DMS79 (cell line): Measurements from ENCODE around the gene CENPX.

Source experiments
- DNase-seq: peaks from one replicate; lab custom pipeline; 2025; lab: John Stamatoyannopoulos, UW

CENPX gene

DNA sequence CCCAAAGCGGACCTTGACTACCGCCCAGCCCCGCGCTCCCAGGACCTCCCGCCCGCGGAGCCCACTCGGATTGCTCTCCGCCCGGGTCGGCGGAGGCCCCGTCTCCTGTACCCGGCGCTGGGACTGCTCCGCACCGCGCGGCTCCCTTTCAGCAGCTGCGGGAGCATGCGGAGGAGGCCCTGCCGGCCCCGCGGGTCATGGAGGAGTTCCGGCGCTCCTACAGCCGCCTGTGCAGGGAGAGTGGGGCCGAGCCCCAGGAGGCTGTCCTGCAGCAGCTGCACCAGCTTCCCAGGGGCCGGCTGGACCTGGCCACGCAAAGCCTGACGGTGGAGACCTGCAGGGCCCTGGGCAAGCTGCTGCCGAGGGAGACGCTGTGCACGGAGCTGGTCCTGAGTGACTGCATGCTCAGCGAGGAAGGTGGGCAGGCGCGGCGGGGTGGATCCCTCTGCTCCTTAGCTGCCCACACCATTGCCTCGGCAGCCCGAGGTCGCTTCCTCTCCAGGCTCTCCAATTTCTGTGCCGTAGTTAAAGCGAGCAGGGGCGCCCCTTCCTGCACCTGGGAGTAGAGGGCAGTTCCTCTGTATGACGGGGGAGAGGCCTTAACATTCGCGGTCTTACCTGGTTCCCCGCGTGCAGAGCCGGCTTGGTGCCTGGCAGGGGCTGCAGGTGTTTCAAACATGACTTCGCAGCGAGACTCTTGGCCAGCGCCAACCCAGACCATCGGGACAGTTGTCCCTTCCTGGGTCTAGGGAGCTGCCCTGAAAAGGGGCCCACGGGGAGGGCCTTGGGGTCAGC lies 966 bp upstream of the CENPX start:
- no peak for DNase-seq

DNA sequence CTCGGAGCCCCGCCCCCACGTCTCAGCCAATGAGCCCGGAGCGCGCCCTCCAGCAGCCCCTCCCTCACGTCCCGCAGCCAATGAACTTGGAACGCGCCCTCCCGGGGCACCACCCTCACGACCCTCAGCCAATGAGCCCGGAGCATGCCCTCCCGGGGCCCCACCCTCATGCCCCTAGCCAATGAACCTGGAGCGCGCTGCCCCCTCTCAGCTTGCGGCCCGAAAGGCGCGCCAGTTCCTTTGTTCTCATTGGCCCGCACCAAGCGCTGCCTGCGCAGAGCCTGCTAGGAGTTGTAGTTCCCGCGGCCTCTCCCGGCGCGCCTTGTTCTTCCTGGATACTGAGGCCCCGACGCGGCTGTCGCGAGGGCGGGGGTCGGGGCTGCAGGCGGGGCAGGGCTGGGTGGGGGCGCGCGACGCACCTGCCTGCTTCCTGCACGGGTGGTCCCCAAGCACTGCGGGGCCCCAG lies 336 bp upstream of the CENPX start, which contains the start of gene LRRC45:
TSS of gene LRRC45 (plus strand) at position 325 of the 466 bp plus-strand sequence. CDS start 339 bp downstream, outside the sequence.
- peak; percentile 91 for DNase-seq

DNA sequence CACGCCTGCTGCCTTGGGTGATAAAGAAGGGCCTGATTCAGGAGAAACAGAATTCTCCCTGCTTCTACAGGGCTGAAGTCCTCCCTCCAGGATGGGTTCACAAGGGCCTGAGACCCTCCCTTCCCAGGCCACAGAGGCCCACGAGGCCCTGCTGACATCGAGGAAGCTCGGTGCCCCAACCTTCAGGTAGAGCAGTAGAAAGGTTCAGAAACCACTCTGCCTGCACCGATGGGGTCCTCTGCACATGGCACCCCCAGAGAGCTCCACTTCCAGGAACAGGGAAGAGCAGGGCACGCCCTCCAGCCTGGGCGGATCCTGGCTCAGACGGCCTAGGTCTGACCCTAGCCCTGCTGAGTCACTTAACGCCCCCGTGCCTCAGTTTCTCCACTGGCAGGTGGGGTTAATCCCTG lies 773 bp downstream of the CENPX start:
- no peak for DNase-seq

DNA sequence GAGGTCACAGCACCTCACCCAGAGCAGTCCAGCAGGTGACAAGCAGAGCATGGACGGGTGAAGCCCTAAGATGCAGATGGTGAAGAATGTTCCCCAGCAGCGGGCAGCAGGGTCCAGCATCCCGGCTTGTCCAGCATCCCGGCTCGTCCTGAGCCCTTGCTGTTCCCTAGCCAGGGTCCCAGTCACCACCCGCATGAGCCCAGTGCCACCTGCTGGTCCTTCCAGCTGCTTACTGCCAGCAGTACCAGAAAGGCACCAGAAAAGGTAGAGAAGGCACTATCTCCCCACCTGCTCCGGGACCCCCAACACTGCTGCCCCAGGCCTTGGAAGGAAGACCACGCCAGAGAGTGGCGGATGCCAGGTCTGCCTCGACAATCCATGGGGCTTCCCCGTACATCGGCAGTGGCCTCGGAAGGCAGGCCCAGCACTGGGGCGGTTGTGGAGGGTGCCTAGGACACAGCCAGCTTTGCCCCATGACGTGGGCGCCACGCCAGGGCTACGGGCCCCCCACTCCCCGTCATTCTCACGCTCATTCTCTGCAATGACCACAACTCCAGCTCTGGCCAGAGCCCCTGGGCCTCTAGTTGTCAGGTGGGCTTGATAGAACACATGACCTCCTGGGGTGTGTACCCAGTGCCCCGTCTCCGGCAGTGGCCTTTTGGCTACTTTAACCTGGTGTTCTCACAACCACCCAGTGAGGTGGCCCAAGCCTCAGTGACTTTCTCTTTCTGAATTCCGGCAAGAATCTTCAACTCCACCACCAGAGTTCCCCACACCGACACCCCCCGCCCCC lies 1.4 kb downstream of the CENPX start:
- no peak for DNase-seq

DNA sequence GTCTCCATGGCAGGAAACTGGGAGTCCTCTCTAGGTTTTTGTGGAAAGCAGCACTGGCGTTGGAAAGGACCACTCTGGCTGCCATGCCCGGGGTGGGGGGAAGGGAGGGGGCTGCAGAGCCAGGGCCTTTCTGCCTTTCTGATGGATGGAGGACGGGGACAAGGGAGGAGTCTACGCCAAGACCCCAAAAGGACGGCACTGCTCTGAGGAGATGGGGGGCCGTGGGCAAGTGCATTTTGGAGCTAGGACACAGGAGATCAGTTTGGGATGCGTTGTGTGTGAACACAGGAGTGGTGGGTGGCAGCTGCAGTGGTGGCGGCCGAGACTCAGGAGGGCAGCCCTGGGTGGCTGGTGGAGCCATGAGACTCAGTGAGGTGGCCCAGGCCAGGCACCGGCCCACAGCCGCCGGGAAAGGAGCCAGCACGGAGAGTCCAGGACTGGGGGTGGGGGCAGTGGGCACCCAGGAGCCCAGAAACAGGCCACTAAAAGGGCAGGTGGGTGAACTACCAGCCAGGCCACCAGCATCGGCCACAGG lies 2.0 kb downstream of the CENPX start:
- DNase-seq: no peak

DNA sequence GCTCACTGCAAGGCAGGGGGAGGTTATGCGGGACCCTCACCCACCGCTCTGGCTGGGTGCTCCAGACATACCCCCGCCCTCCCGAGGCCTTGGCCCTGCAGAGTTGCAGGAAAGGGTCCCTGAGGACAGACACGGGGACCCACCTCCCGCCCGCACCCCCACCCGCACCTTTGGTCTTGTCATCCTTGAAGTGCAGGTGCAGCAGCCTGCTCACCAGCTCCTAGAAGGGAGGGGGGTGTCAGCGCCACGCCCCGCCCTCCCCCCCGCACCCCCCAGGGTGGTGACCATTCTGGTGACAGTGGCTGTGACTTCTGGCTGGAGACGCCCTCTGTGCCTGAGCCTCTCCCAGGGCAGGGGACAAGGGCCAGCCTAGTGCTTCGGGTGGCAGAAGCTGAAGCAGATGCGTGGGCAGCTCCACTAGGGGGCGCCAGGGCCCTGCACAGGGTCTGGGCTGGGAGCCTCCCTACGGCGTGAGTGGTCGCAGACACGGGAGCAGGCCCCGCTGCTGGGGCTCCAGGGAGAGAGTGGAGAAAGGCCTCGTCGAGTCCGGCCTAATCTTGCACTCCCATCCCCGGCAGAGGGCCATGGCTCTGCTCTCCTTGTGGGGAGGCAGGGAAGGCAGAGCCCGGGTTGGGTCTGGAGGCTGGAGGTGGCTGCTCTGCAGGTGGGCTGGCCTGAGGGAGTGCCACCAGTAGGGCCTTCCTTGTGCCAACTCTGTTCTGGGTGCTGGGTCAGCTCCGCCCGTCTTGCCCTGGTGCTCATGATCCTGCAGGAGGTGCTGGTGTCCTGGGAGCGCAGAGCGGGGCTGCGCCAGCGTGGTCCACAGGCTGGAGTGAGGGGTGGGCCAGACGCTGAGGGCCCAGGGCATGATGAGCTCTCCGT lies 2.7 kb downstream of the CENPX start:
- no peak for DNase-seq

DNA sequence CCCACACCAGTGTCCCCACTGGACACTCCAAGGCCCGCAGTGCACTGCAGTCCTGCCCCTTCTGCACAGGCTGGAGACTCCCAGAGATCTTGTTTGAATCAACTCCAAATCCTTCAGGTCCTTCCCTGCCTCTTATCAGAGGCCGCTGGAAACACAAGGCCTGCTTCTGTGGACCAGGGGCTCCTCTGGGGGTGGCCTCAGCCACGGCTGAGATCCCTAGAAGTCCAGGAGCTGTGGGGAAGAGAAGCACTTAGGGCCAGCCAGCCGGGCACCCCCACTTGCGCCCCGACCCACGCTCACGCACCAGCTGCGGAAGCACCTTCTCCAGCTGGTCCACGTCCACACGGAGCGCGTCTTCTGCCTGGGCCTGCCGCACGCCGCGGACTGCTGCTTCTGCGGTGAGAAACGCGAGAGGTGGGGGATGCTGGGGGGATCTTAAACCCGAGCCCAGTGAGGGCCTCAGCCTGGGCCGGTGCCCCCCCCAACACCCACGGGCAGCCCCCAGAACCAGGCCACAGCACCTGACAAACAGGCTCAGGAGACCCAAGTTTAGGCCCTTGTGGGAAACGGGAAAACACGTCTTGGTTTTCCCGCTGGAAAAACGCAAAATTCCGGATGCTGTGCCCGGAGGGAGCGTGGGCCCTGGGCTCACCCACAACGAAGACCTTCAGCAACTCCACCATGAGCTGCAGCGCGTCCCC lies 3.5 kb downstream of the CENPX start:
- DNase-seq: no peak

DNA sequence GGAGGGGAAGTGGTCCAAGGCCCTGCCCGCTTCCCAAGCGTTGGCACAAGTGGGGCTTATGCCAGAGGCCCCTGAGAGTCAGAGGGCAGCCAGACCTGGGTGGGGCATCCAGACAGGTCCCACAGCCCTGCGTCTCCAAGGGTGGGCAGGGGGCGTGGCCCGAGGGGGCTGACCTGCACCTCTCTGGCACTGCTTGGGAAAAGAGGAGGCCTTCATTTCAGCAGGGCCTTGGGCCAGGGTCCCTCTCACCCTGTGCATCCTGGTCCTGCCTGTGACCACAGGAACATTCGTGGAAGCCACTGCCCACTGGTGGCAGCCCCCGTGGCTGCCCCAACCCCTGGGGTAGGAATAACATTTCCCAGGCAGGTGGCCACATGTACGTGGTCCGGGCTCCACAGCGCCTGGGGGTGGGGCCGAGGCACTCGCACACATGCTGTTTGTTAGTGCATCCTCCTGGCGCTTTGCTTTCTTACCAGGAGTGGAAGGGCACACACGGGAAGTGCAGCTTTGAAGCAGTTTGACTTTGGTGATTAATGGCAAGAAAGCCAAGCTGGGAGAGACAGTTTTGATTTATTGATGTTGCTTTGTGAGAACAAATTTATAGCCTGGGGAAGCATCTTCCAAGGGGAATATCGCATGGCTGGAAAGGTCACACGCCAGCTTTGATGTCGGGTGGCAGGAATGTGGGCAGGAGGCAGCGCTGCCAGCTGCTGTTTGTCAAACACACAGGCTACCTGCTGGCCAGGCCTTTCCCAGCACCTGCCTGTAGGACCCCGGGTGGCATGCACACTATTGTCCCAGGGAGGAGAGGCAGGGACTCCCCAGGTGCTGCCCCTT lies 4.3 kb downstream of the CENPX start:
- DNase-seq: no peak

DNA sequence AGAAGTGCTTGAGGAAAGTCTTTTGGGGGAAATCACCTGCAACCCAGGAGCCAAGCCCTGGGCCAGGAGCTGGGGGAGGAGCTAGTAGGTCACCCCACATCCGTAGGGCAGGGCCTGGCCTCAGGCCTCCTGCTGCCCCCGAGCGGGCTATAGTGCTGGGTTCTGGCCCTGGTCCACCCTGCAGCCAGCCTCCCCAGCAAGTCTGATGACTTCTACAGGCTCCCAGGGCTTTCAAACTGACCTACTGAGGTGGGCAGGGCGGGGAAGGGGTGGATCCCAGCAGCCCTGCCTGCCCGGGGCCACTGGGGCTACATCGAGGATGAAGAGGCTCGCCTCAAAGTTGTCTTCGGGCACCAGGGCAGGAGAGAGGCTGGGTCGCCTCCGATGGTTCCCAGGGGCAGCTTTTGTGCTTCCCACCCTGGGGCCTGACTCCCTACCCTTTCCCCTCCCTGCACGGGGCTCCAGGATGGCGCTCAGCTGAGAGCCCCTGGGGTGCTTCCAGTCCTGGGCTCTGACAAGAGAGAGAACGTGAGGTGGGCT lies 5.0 kb downstream of the CENPX start:
- DNase-seq: no peak

DNA sequence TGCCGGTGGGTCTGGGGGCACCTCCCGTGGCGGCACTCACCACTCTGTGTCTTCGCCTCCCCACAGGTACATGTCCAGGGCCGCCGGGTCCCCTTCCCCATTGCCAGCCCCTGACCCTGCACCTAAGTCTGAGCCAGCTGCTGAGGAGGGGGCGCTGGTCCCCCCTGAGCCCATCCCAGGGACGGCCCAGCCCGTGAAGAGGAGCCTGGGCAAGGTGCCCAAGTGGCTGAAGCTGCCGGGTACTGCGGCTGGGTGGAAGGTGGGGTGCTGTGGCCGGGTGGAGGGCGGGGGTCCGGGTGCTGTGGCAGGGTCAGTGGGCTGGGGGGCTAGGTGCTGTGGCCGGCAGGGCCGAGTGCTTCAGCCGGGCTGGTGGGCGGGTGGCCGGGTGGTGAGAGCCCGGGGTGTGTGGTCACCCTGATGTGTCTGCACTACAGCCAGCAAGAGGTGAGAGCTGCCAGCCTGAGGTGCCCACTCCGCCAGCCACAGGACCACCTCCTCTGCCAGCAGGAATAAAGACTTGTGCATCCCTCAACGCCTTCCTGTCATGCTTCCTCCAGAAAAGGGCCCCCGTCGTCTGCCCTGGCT lies 5.7 kb downstream of the CENPX start:
- DNase-seq: no peak

DNA sequence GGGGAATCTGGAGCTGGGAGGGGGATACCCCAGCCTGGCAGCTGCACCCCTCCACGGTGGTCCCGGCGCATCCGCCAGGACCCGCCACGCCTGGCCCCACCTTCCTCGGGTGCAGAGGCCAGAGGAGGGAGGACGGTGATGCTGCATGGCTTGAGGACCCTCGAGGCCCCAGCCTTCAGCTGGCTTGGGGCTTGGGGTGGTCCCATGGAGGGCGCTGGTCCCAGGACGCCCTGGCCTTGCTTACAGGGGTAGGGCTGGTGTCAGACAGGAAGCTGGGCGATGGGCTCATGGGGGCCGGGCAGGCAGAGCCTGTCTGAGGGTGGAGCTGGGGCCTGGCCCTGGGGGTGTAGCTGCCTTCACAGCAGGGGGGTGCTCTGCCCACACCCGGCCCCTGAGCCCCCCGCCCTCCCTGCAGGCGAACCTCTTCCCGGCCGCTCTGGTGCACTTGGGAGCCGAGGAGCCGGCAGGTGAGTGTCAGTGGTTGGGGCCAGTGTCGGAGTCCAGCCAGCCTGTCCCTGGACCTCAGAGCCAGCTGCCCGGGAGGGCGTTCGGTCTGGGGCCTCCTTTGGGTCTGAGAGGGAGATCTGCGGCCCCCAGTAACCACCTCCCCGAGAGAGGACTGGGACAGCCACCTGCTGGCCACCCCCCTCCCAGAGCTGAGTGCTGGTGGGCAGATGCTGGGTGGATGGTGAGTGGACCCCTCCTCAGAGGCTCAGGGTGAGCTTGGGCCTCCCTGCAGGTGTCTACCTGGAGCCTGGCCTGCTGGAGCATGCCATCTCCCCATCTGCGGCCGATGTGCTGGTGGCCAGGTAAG lies 6.4 kb downstream of the CENPX start:
- DNase-seq: no peak

DNA sequence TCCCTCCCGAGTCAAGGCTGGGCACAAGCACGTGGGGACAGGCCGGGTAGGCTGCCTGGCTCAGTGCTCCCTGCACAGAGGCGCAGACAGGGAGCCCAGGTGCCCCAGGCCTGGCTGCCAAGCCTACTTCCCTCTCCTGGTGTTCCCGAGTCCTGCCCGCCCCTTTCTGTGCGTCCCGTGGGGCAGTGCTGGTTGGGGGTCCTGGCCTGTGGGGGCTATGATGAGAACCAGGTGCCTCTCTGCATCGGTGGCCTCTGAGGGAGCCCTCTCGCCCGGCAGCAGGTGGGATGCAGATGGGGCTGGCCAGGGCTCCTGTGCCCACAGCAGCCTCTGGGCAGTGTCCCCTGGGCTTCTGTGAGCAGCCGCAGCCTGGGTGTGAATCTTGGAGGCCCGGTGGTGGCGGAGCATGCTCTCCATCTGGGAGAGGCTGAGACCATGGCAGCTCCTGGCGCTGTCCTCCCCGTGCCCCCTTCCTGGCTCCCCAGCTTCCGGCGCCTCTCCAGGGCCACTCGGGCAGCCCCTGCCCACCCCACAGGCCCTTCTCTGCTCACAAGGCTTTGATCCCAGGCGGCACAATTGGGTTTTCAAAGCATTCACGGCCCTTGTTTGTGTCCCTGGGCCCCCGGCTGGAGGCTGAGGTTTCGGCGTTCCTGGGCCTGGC lies 7.2 kb downstream of the CENPX start:
- DNase-seq: no peak

DNA sequence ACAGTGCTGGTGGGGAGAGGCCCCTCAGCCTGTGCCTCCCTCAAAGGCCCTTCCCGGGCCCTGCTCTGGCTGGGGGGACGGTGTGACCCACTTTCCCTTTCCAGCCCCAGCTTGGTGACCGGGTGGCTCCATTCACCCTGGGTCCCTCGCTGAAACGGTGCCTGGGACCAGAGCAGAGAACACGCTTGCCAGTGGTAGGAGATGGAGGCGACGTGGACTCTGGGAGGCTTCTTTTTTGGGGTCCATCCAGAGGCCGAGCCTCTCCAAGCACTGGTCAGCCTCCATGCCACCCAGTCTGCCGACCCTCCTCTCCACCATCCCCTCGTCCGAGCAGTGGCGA lies 7.7 kb downstream of the CENPX start:
- DNase-seq: no peak

DNA sequence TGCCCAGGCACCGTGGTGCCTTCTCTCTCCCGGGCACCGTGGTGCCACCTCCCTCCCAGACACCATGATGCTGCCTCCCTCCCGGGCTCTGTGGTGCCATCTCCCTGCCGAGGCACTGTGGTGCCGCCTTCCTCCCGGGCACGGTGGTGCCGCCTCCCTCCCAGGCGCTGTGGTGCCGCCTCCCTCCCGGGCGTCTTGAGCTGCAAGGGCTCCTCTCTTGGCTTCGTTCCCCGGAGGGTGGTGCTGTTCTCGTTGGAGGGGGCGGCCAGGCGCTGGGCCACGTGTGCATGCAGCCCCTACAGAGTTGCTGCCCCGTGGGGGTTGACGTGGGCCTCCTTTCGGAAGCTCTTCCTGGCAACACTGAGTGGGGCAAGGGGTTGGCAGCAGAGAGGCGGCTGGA lies 8.2 kb downstream of the CENPX start:
- no peak for DNase-seq

DNA sequence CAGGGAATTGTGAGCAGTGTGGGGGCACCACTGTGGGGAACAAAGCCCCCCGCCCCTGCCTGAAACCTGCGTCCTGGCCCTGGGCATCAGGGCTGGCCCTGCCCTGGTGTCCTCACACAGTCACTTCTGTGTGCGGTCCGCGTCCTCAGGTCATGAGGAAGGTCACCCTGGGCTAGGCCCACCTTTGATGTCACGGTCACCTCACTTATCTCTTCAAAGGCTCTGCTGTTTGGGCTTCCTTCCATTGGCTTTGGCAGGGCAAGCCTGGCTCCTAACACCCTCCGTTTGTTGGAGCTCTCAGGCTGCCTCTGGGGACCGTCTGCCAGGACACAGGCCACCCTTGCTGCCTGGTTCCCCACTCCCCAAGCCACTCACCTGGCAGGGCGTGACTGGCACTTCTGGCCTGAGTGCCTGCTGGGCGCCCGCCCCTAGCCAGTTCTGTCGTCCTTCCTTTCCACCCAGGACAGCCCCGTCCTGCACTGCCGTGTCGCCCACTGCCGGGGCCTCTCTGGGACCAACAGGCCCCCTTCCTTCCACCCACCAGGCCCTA lies 8.8 kb downstream of the CENPX start:
- no peak for DNase-seq

DNA sequence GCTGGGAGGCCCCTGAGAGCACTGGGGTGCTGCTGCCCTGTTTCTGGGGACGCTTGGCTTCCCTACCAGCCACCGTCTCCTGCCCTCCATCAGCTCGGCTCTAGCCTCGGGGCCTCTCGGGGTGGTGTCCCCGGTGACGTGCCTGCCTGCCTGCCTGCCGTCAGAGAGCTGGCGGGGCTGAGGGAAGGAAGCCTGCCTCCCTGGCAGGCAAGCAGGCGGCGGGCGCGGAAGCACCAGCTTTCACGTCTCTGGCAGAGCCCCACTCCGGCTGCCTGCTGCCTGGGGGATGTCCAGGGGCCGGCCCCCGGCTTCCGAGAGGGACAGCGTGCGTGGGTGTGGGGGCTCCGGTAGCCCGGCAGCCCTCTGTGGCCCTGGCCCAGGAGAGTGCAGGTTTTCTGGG lies 9.3 kb downstream of the CENPX start:
- no peak for DNase-seq

DNA sequence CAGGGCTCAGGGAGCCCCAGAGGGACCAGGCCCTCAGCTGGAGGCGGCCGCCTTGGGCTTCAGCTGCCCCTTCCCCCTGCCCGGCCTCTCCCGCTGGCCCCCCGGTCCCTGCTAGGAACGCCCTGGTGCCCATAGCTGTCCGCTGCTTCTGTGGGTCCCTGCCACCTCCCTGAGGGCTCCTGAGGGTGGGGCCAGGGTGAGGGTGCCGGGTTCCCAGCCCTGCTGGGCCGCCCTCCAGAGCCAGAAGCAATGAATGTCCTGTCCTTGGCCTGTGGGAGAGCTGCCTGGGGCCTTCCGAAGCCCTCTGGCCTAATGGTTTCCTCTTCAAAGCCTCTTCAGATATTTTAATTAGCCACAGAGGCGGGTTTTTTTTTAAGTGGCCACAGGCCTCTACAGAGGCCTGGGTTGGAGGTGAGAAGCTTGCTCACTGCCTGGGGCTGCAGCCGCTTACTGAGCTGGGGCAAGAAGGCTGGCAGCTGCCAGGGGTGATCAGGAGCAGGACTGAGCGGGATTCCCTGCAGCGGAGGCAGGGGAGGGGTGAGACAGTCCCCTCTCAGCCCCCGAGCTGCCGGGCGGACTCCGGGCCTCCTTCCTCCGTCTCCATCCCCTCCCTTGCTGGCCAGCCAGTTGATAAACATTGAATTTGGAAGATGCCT lies 9.9 kb downstream of the CENPX start:
- peak; percentile 76 for DNase-seq

DNA sequence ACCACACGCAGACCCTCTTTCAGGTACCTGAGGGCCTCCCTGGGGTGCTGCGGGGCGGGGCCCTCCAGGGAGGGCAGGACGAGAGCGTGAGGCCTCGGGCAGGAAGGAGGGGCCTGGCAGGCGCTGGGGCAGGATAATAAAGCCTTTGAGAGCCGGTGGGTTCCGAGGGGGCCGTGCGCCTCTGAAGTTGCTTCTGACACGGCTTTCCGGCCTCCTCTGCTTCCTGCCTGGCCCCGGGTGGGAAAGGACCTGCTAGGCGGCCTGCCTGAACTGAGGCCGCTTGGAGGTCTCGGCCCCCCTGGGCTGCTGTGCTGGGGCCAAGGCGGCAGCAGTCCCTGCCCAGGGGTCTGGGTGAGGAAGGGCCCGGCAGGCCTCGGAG lies 10.4 kb downstream of the CENPX start:
- DNase-seq: no peak
